ENCODE data around the gene ATP2B1. TPM values are rescaled to one million over a fixed set of nuclear protein-coding genes. Genes with fewer than 3 reads are reported as not detected.

ATP2B1 gene
- total RNA-seq, 1 experiment from 2014 or later, result 28.7 TPM

DNA sequence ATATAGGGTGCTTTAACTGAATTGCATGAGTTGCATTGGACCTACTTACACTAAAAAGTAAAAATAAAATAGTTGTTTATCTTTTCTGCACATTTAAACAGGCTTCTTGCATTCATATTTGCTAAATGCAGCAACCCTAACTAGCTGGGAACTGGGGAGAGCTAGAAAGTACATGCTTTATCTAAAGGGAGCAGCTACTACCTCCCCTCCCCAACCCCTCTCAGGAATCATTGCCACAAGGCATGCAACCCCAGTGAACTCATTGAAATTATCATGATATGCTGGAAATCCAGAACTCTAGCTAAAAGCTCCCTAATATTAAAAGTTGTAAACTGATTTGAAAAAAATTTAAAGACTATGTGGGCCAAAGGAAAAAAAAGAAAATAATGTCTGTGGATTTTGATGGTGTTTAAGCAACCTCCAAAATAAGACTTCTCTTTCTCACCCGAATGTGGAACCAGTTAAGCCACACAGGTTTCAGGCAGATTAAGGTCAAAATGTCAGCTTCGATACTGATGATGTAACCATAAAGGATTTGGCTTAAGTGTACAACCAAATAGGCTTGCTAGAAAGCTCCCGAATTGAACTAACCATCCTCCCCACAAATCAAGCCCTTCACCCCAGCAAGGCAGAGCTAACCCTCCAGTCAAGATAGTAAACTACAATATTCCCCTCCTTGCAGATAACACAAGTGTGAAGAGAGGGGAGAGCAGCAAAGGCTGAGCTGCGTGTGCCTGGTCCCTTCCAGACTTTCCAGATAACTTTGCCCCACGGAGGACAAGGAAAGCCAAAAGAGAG lies 169.0 kb downstream of the ATP2B1 start:
- no peak for DNase-seq (ENCODE audit: low spot score)

DNA sequence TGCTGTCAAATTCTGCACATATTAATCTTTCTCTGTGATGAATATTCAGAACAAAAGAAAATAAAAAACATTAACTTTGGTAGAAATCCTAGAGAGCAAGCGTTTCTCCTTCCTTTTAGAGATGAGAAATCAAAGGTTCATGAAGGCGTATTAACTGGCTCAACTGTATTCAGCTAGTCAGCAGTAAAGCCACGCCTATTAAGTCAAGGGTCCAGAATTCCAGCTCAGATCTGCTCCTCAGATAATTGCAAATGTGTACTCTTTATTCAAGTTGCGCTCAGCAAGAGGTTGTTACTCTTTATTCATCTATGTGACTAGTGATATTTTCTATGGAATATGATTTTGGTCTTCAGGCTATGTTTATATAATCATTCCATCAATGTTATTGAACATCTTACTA lies 169.7 kb downstream of the ATP2B1 start:
- DNase-seq (ENCODE audit: low spot score), result no peak

Other genes starting within 250 kb of the ATP2B1 start
- 3.6 and 4.0 TPM in 2 replicates for gene GALNT4, start 184.0 kb downstream of the ATP2B1 start, total RNA-seq (2014; rRNA removed; shearing (Covaris generic))
- 9.5 and 9.7 TPM in 2 replicates for gene POC1B, start 182.8 kb downstream of the ATP2B1 start, total RNA-seq (2014; rRNA removed; shearing (Covaris generic))

All from H4 (cell line).